Activated B cell treated with CpG ODN at 0.5 μM for 24 hours (primary cell): ENCODE results near the gene RRAGC. TPM values are rescaled to one million over a fixed set of nuclear protein-coding genes. Genes with fewer than 3 reads are reported as not detected.
"Not testable (repeated sequence)": the region's sequence is repeated elsewhere in the genome, so short reads cannot be mapped to it uniquely, and the experiment has no call there.

ENCODE experiments used
- ATAC-seq: fragments of 200-7000 bp; cut with Tn5 transposase; one replicate; pipeline ENCODE4 v1.10.0; 2021; ENCODE audit warnings: low read depth, mild to moderate bottlenecking, moderate library complexity
- CTCF ChIA-PET: fragments of 350-600 bp; sonication (Branson Sonifier 250); formaldehyde crosslinking; loops from one replicate; lab custom pipeline; 2021; ENCODE audit warnings: antibody characterized with exemption; lab: Charles Lee
- POLR2A ChIA-PET: fragments of 350-600 bp; sonication (Branson Sonifier 250); formaldehyde crosslinking; loops from one replicate; lab custom pipeline; 2021; ENCODE audit warnings: antibody characterized with exemption; lab: Charles Lee
- DNase-seq: peaks from one replicate; pipeline ENCODE4 v3.0.0; 2022
- H3K27ac Mint-ChIP-seq: one replicate; pipeline ENCODE4 v1.8.0; 2020; ENCODE audit warnings: mixed read lengths
- H3K27me3 Mint-ChIP-seq: one replicate; pipeline ENCODE4 v1.8.0; 2021; ENCODE audit warnings: mixed read lengths
- H3K36me3 Mint-ChIP-seq: one replicate; pipeline ENCODE4 v1.8.0; 2021; ENCODE audit warnings: low read depth, mixed read lengths
- H3K4me1 Mint-ChIP-seq: one replicate; pipeline ENCODE4 v1.8.0; 2021; ENCODE audit warnings: mixed read lengths
- H3K4me3 Mint-ChIP-seq: one replicate; pipeline ENCODE4 v1.8.0; 2020; ENCODE audit warnings: mild to moderate bottlenecking, mixed read lengths
- H3K9me3 Mint-ChIP-seq: one replicate; pipeline ENCODE4 v1.8.0; 2020; ENCODE audit warnings: mixed read lengths
- intact Hi-C: fragments of 100-400 bp; cut with micrococcal nuclease; formaldehyde crosslinking; loops from one replicate; pipeline ENCODE4 v1.15.1; 2024
- total RNA-seq: library from RNA; stranded (reverse); gene quantifications from 2 replicates; pipeline ENCODE4 v1.2.3, GENCODE V29; 2022
- TF ChIP-seq, protein P1 (sequence below): fragments of 200-600 bp; IDR thresholded peaks from one replicate; pipeline ENCODE4 v1.8.0; 2022; ENCODE audit warnings: antibody characterized with exemption, mild to moderate bottlenecking

RRAGC gene
- total RNA-seq, 1 donor from 2014 or later = 35.9 TPM

DNA sequence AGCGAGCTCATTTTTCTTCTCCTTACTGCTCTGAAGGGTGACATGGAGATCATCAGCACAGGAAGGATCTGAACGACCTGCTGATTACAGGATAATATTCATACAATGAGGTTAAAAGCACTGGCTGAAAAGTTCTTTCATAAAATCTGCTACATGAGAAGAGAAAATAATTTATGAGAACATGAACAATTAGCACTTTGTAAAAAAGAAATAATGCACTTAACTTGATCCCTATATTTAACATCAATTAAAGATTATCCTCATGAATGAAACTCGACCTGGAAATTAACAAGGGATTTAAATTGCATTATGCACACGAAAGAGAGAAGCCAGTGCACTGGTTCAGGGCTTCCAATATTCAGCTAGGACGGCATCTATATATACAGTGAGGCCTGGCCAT, 46.6 kb downstream of the RRAGC start:
- Mint-ChIP-seq H3K27ac (no peak overlapping the region), H3K4me1 (peaks cover 16% of the 10 kb centered on the region), H3K36me3 (no peaks in the 10 kb centered on the region), H3K27me3 (peaks cover 61% of the 10 kb centered on the region), H3K9me3 (no peaks in the 10 kb centered on the region), H3K4me3 (no peak overlapping the region)
- TF ChIP-seq, protein P1, sequence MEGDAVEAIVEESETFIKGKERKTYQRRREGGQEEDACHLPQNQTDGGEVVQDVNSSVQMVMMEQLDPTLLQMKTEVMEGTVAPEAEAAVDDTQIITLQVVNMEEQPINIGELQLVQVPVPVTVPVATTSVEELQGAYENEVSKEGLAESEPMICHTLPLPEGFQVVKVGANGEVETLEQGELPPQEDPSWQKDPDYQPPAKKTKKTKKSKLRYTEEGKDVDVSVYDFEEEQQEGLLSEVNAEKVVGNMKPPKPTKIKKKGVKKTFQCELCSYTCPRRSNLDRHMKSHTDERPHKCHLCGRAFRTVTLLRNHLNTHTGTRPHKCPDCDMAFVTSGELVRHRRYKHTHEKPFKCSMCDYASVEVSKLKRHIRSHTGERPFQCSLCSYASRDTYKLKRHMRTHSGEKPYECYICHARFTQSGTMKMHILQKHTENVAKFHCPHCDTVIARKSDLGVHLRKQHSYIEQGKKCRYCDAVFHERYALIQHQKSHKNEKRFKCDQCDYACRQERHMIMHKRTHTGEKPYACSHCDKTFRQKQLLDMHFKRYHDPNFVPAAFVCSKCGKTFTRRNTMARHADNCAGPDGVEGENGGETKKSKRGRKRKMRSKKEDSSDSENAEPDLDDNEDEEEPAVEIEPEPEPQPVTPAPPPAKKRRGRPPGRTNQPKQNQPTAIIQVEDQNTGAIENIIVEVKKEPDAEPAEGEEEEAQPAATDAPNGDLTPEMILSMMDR = no peak
- CTCF ChIA-PET = no interaction called here
- POLR2A ChIA-PET = no interaction called here
- DNase-seq = no peak
- no peak for ATAC-seq
- intact Hi-C loops = no loop called here

DNA sequence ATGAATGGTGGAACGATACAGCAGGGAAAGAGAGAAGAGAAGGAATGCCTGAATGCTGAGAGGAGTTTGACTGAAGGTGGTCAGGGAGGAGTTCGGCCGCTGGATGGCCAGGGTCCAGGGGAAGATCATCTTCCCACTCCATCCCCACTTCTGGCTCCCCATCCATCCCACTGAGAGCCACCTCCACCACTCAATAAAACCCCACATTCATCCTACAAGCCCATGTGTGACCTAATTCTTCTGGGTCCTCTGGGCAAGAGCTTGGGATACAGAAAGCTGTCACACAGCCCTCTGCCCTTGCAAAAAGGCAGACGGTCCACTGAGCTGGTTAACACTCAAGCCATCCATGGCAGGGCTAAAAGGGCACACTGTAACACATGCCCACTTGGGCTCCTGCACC, 48.1 kb downstream of the RRAGC start:
- POLR2A ChIA-PET, DNase-seq, CTCF ChIA-PET, ATAC-seq, intact Hi-C loops, H3K36me3 Mint-ChIP-seq, H3K4me3 Mint-ChIP-seq, H3K4me1 Mint-ChIP-seq, H3K27ac Mint-ChIP-seq, H3K9me3 Mint-ChIP-seq: not testable (repeated sequence)
- peaks cover 60% of the 10 kb centered on the region for H3K27me3 Mint-ChIP-seq

DNA sequence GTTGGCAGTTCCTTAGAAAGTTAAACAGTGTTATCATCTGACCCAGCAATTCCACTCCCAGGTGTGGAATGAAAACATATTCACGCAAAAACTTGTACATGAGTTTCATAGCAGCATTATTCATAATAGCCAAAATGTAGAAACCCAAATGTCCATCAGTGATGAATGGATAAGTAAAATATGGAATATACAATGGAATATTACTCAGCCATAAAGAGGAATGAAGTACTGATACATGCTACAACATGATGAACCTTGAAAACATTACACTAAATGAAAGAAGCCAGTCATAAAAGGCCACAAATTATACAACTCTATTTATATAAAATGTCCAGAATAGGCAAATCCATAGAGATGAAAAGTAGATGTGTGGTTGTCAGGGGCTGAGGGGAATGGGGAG, 53.5 kb downstream of the RRAGC start:
- no peak for DNase-seq
- intact Hi-C loops = no loop called here
- peaks cover 5% of the 10 kb centered on the region for H3K4me1 Mint-ChIP-seq
- no peak for ATAC-seq
- TF ChIP-seq, protein P1 = no peak
- H3K27me3 Mint-ChIP-seq = peaks cover 56% of the 10 kb centered on the region
- H3K27ac Mint-ChIP-seq = no peak overlapping the region
- ChIA-PET CTCF (no interaction called here), POLR2A (interaction anchor here (0.7 kb wide), 1 partner anchor 328 kb away, joined by 3 read pairs; no protein-coding TSS in a partner anchor)
- H3K9me3 Mint-ChIP-seq = no peaks in the 10 kb centered on the region
- no peak overlapping the region for H3K4me3 Mint-ChIP-seq
- H3K36me3 Mint-ChIP-seq = no peaks in the 10 kb centered on the region

DNA sequence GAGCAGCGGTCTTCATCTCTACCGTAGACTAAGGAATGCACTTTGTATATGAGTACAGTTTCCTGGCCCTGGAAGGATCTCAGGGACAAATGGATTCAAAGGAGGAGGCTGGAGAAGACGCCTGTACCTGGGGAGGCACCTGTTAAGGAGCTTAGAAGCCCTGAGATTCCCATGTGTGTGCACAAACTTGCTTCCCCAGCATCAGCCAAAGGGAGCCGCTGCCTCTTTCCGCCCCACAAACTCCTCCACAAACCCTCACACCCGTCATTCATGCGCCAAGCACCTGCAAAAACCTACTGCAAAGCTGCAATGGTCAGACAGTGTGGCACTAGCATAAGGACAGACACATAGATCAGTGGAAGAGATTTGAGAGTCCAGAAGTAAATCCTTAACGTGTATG, 54.5 kb downstream of the RRAGC start:
- DNase-seq = no peak
- CTCF ChIA-PET = no interaction called here

DNA sequence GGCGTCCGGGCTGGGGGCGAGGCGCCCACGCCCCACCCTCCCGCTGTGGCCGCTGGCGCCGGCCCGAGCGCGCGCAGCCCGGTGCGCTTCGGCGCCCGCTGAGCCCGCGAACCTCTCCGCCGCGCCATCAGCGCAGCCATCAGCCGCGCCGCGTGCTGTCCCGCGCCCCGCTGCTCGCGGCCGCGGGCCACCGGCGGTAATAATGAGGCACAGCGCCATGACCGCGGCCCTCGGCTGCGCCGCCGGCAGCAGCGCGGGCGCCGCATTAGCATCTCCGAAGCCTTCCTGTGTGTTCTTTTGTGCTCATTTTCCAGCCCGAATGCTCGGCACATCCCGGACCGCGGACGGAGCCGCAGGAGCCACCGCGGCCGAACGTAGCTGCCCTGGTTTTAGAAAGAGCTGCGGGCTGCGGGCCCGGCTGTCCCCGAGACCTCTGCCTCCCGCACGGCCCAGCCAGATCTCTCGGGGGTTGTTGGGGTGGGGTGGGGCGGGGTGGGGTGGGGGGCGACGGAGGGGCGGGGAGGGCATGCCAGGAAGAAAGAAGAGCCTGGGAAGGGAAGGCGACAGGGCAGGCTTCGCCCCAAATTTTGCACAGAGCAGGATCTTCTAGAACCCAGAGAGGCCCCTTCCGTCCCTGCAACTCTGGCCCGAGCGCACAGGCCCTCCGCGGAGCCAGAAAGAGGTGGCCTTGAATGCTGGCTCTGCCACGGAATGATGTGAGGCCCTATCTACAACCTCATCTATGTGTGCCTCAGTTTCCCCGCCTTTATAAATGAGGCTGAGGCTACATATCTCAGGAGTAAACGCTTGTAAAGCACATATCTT, 55.3 kb downstream of the RRAGC start:
- TF ChIP-seq, protein P1 = no peak
- no peak for ATAC-seq
- H3K9me3 Mint-ChIP-seq = no peaks in the 10 kb centered on the region
- no peak overlapping the region for H3K27ac Mint-ChIP-seq
- ChIA-PET CTCF (no interaction called here), POLR2A (interaction anchor here (0.6 kb wide), 1 partner anchor 52 kb away, joined by 7 read pairs; no protein-coding TSS in a partner anchor)
- H3K4me1 Mint-ChIP-seq = peaks cover 5% of the 10 kb centered on the region
- H3K36me3 Mint-ChIP-seq = no peaks in the 10 kb centered on the region
- peak overlapping the region; percentile 59 for H3K4me3 Mint-ChIP-seq
- no peak for DNase-seq
- intact Hi-C loops = no loop called here
- H3K27me3 Mint-ChIP-seq = peaks cover 58% of the 10 kb centered on the region

More for the DNA sequence above, 54.5 kb downstream of the RRAGC start:
- Mint-ChIP-seq H3K9me3 (no peaks in the 10 kb centered on the region), H3K36me3 (no peaks in the 10 kb centered on the region), H3K27me3 (peaks cover 55% of the 10 kb centered on the region), H3K4me3 (no peak overlapping the region), H3K27ac (no peak overlapping the region), H3K4me1 (peaks cover 5% of the 10 kb centered on the region)
- POLR2A ChIA-PET = no interaction called here
- TF ChIP-seq, protein P1 = no peak
- intact Hi-C loops = no loop called here
- ATAC-seq = no peak
